ENCODE results near the gene GSC.

GRCh38 chr14:94779713-94780112 is 9.8 kb upstream of the GSC start:
- TF ChIP-seq POLR2A (IDR thresholded peaks at IDR 0.05), result no peak
- no peak for TF ChIP-seq CTCF (IDR thresholded peaks at IDR 0.05)
